Dendritic cell treated with granulocyte-macrophage colony-stimulating factor and Interleukin-4, amounts not matched to agents 40 ng/mL and 50 ng/mL, for 4 days (primary cell): ENCODE results near the gene RPP14.
A peak's percentile ranks its signal among the peaks of the same experiment; 100 is the strongest.
"Not testable (repeated sequence)": the region's sequence is repeated elsewhere in the genome, so short reads cannot be mapped to it uniquely, and the experiment has no call there.

Experiments used
- H3K27ac Mint-ChIP-seq: one replicate; pipeline ENCODE4 v1.8.0; 2022; ENCODE audit warnings: mild to moderate bottlenecking, mixed read lengths
- H3K27me3 Mint-ChIP-seq: one replicate; pipeline ENCODE4 v1.8.0; 2022; ENCODE audit warnings: mild to moderate bottlenecking, mixed read lengths
- H3K36me3 Mint-ChIP-seq: one replicate; pipeline ENCODE4 v1.8.0; 2022; ENCODE audit warnings: low read depth, mixed read lengths
- H3K4me1 Mint-ChIP-seq: one replicate; pipeline ENCODE4 v1.8.0; 2022; ENCODE audit warnings: low read depth, mixed read lengths
- H3K4me3 Mint-ChIP-seq: one replicate; pipeline ENCODE4 v1.8.0; 2022; ENCODE audit warnings: mild to moderate bottlenecking, moderate library complexity, mixed read lengths
- H3K9me3 Mint-ChIP-seq: one replicate; pipeline ENCODE4 v1.8.0; 2022; ENCODE audit warnings: mixed read lengths
- intact Hi-C: fragments of 100-400 bp; cut with micrococcal nuclease; formaldehyde crosslinking; loops from one replicate; pipeline ENCODE4 v1.15.0; 2022

The RPP14 gene

DNA sequence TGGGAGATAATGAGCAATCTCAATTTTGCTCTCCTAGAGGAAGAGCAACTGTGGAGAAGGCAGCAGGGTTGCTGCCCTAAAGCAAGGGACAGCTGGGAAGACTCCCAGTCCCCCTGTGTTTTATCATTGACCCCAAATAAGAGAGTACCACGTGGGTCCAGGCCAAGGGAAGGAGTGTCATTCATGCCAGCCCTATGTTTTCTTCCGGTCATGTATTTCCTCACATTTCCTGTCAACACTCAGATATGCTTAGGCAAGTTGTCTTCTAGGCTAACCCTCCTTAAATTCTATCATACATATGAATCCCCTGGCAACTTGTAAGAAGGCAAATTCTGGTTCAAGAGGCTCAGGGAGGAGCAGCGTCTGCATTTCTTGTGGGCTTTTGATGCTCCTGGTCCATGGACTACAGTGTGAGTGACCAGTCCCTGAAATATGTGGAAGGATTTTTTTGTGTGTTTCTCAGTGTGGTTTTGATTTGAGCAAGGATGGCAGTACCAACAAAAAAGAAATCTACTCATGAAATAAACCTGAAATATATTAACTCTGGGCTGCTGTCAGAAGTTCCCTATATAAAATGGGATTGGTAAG is 31.9 kb upstream of the RPP14 start:
- no peak overlapping the region for H3K4me3 Mint-ChIP-seq
- H3K9me3 Mint-ChIP-seq = no peaks in the 10 kb centered on the region
- H3K27ac Mint-ChIP-seq = peak overlapping the region; percentile 50
- no peaks in the 10 kb centered on the region for H3K27me3 Mint-ChIP-seq
- H3K4me1 Mint-ChIP-seq = peaks cover 27% of the 10 kb centered on the region
- H3K36me3 Mint-ChIP-seq = peaks cover 74% of the 10 kb centered on the region
- intact Hi-C loops = no loop called here

- intact Hi-C loops = no loop called here
- Mint-ChIP-seq H3K9me3 (no peaks in the 10 kb centered on the region), H3K4me3 (no peak overlapping the region), H3K4me1 (peaks cover 17% of the 10 kb centered on the region), H3K27me3 (no peaks in the 10 kb centered on the region), H3K36me3 (peaks cover 95% of the 10 kb centered on the region), H3K27ac (no peak overlapping the region)
Measured at GRCh38 chr3:58281069-58281468, 25.0 kb upstream of the RPP14 start.

DNA sequence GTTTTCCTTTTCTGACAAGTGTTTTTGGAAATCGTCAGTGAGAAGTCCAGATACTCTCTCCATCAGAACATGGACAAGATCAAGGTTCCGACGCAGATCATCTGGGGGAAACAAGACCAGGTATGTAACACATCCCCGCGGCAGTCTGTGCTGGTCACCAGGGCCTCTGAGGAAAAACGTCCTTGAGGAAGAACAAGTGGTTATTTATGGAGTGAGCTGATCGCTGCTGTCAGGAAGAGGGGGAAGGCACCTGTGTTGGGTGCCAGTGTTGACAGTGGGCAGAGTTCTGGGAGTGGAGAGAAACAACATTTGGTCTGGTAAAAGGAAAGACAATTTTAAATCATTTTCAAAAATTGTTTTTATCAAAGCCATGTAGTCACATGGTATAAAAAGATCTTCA is 20.7 kb upstream of the RPP14 start:
- Mint-ChIP-seq H3K27ac (no peak overlapping the region), H3K4me3 (no peak overlapping the region)
- intact Hi-C loops = no loop called here

GRCh38 chr3:58287354-58287753 is 18.7 kb upstream of the RPP14 start:
- Mint-ChIP-seq H3K36me3 (peaks cover 81% of the 10 kb centered on the region), H3K27ac (no peak overlapping the region), H3K4me3 (no peak overlapping the region), H3K9me3 (no peaks in the 10 kb centered on the region), H3K27me3 (no peaks in the 10 kb centered on the region), H3K4me1 (no peaks in the 10 kb centered on the region)
- intact Hi-C loops = no loop called here

More for the DNA sequence above, 20.7 kb upstream of the RPP14 start:
- Mint-ChIP-seq H3K36me3 (peaks cover 78% of the 10 kb centered on the region), H3K4me1 (no peaks in the 10 kb centered on the region), H3K27me3 (no peaks in the 10 kb centered on the region), H3K9me3 (no peaks in the 10 kb centered on the region)

DNA sequence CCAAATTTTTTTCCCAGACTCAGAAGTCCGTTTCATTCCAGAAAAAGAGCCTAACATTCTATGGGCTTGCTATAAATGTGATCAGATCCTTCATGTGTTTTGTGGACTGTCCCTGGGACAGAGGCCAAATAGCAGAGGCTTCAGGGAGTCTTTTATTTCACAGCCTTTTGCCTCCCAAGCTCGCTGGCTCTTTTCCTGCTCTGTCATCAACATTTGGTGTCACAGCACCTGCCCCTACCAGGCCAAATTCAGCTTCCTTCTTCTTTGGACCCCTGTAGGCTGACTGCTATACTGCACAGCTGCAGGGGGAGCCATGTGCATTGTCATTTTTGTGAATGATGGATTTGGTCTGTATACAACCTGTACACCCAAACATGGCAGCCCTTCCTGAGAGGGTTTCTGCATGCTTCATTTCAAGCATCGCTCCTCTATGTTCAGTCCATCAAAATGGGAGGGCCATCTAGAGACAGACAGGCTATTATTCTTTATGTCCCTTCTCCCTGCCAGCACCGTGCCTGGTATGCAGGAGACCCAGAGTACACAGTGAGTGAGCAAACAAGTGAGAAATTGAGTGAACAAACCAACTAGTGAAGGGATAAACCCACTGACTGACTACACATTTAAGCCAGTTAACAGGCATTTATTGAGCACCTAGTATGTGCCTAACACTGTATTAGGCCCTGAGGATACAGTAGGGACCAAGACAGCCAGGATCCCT is 17.9 kb upstream of the RPP14 start:
- Mint-ChIP-seq H3K27ac (no peak overlapping the region), H3K4me3 (no peak overlapping the region), H3K36me3 (peaks cover 81% of the 10 kb centered on the region), H3K9me3 (no peaks in the 10 kb centered on the region), H3K4me1 (no peaks in the 10 kb centered on the region), H3K27me3 (no peaks in the 10 kb centered on the region)
- intact Hi-C loops = no loop called here

DNA sequence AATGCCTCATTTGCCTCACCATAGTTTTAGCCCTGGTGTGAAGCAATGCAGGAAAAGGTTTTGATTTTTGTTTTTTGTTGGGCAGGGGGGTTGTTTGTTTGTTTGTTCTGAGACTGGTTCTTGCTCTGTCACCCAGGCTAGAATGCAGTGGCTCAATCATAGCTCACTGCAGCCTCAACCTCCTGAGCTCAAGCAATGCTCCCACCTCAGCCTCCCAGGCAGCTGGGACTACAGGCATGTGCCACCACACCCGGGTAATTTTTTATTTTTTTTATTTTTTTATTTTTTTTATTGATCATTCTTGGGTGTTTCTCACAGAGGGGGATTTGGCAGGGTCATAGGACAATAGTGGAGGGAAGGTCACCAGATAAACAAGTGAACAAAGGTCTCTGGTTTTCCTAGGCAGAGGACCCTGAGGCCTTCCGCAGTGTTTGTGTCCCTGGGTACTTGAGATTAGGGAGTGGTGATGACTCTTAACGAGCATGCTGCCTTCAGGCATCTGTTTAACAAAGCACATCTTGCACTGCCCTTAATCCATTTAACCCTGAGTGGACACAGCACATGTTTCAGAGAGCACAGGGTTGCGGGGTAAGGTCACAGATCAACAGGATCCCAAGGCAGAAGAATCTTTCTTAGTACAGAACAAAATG is 17.0 kb upstream of the RPP14 start:
- H3K36me3 Mint-ChIP-seq = peaks cover 81% of the 10 kb centered on the region
- H3K4me1 Mint-ChIP-seq, intact Hi-C loops, H3K4me3 Mint-ChIP-seq, H3K27ac Mint-ChIP-seq, H3K9me3 Mint-ChIP-seq, H3K27me3 Mint-ChIP-seq: not testable (repeated sequence)

- H3K9me3 Mint-ChIP-seq, H3K4me1 Mint-ChIP-seq, H3K27me3 Mint-ChIP-seq, intact Hi-C loops, H3K4me3 Mint-ChIP-seq, H3K27ac Mint-ChIP-seq: not testable (repeated sequence)
- peaks cover 75% of the 10 kb centered on the region for H3K36me3 Mint-ChIP-seq
Measured at GRCh38 chr3:58290446-58290845, 15.6 kb upstream of the RPP14 start.

- peaks cover 68% of the 10 kb centered on the region for H3K36me3 Mint-ChIP-seq
- intact Hi-C loops = no loop called here
- no peaks in the 10 kb centered on the region for H3K27me3 Mint-ChIP-seq
- no peak overlapping the region for H3K27ac Mint-ChIP-seq
- H3K9me3 Mint-ChIP-seq = no peaks in the 10 kb centered on the region
- no peaks in the 10 kb centered on the region for H3K4me1 Mint-ChIP-seq
- H3K4me3 Mint-ChIP-seq = no peak overlapping the region
Measured at GRCh38 chr3:58291671-58292338, 14.2 kb upstream of the RPP14 start.

- no peak overlapping the region for H3K27ac Mint-ChIP-seq
- no peaks in the 10 kb centered on the region for H3K9me3 Mint-ChIP-seq
- no peaks in the 10 kb centered on the region for H3K4me1 Mint-ChIP-seq
- H3K27me3 Mint-ChIP-seq = no peaks in the 10 kb centered on the region
- H3K4me3 Mint-ChIP-seq = no peak overlapping the region
- peaks cover 58% of the 10 kb centered on the region for H3K36me3 Mint-ChIP-seq
- intact Hi-C loops = no loop called here
Measured at GRCh38 chr3:58292866-58293265, 13.2 kb upstream of the RPP14 start.

DNA sequence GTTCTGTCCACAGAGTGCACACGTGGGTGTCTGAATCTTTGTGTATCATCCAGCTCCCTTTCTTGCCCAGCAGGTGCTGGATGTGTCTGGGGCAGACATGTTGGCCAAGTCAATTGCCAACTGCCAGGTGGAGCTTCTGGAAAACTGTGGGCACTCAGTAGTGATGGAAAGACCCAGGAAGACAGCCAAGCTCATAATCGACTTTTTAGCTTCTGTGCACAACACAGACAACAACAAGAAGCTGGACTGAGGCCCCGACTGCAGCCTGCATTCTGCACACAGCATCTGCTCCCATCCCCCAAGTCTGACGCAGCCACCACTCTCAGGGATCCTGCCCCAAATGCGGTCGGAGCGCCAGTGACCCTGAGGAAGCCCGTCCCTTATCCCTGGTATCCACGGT is 12.5 kb upstream of the RPP14 start:
- H3K4me3 Mint-ChIP-seq = no peak overlapping the region
- H3K36me3 Mint-ChIP-seq = peaks cover 52% of the 10 kb centered on the region
- intact Hi-C loops = no loop called here

DNA sequence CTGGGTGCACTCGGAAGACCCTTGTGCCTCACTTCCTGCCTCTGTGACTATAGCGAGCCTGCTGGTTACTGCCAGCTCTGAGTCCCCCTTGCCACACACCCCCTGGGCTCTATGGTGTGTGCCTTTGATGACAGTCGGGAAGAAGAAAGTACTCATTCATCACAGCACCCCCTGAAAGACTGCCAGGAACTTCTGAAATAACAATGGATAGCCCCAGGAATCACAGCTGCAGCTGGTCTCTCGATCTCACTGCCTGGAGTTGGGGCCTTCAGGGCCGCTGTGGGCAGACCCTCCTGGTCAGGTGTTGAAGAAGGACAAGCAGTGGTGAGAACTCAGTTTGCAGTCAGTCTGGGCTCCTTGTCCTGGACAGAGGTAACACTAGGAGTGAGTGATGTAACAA is 9.8 kb upstream of the RPP14 start:
- no peak overlapping the region for H3K27ac Mint-ChIP-seq
- intact Hi-C loops = no loop called here
- peaks cover 3% of the 10 kb centered on the region for H3K9me3 Mint-ChIP-seq
- no peaks in the 10 kb centered on the region for H3K4me1 Mint-ChIP-seq
- H3K36me3 Mint-ChIP-seq = peaks cover 35% of the 10 kb centered on the region
- no peak overlapping the region for H3K4me3 Mint-ChIP-seq
- H3K27me3 Mint-ChIP-seq = peaks cover 12% of the 10 kb centered on the region

More for the DNA sequence above, 12.5 kb upstream of the RPP14 start:
- peaks cover 4% of the 10 kb centered on the region for H3K27me3 Mint-ChIP-seq
- H3K27ac Mint-ChIP-seq = no peak overlapping the region
- H3K4me1 Mint-ChIP-seq = no peaks in the 10 kb centered on the region
- H3K9me3 Mint-ChIP-seq = no peaks in the 10 kb centered on the region

DNA sequence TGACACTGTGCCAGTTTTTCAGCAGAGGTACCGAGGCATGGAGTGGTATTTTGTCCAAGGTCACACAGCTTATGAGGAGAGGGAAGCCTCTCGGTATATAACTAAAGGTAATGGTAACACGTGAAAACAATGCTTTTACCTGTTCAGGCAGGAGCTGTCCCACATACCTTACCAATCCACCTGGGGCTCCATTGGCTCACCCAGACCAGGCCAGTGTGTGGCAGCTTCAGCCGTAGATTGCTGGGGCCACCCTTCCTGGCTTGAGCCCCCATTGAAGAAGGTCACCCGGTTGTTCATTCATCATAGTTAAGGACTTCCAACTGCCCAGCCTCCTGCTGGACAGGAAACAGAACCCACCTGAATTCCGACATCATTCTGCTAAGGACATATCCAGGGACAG is 9.2 kb upstream of the RPP14 start:
- peaks cover 30% of the 10 kb centered on the region for H3K36me3 Mint-ChIP-seq
- H3K4me3 Mint-ChIP-seq = no peak overlapping the region
- intact Hi-C loops = no loop called here
- no peaks in the 10 kb centered on the region for H3K4me1 Mint-ChIP-seq
- H3K27me3 Mint-ChIP-seq = peaks cover 16% of the 10 kb centered on the region
- H3K27ac Mint-ChIP-seq = no peak overlapping the region
- H3K9me3 Mint-ChIP-seq = peaks cover 9% of the 10 kb centered on the region

GRCh38 chr3:58298190-58298589 is 7.9 kb upstream of the RPP14 start:
- no peak overlapping the region for H3K27ac Mint-ChIP-seq
- peaks cover 16% of the 10 kb centered on the region for H3K36me3 Mint-ChIP-seq
- no peak overlapping the region for H3K4me3 Mint-ChIP-seq
- no peaks in the 10 kb centered on the region for H3K4me1 Mint-ChIP-seq
- intact Hi-C loops = no loop called here
- peaks cover 13% of the 10 kb centered on the region for H3K9me3 Mint-ChIP-seq
- peaks cover 20% of the 10 kb centered on the region for H3K27me3 Mint-ChIP-seq

DNA sequence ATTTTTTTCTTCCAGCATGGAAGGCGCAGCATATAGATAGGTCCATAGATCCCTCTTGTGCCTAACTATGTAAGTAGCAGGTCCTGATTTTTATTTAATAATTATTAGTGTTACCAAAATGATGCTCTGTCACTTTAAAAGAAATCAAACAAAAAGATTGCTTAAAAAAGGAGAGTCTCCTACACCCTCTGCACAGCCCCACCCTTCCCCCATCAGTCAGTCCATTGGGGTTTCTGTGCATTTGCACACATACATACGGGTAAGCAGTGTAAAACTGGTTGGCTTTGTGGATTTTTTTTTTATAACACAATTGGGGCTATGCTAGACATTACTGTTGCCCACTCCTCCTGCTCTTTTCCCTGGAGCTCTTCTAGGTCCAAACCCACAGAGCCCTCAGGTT is 7.0 kb upstream of the RPP14 start:
- intact Hi-C loops = no loop called here
- H3K9me3 Mint-ChIP-seq = peaks cover 13% of the 10 kb centered on the region
- H3K36me3 Mint-ChIP-seq = peaks cover 7% of the 10 kb centered on the region
- no peak overlapping the region for H3K4me3 Mint-ChIP-seq
- H3K27ac Mint-ChIP-seq = no peak overlapping the region
- no peaks in the 10 kb centered on the region for H3K4me1 Mint-ChIP-seq
- H3K27me3 Mint-ChIP-seq = peaks cover 20% of the 10 kb centered on the region
